ENCODE measurements around the gene AADAC.

DNA sequence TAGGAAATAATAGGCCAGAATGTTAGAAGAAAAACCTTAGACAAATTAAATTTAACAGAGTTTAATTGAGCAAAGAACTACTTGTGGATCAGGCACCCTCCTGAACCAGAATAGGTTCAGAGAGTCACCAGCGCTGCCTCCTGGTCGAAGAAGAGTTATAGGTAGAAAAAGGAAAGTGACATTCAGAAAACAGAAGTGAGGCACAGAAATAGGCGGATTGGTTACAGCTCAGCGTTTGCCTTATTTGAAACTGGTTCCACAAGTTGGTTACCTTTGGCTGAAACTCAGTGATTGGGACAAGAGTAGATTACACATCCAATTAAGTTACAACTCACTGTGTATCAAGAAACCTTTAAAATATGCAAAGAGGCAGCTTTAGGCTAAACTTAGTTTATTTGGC is 4.4 kb downstream of the AADAC start:
- TF ChIP-seq POLR2A (IDR thresholded peaks at IDR 0.05; ENCODE audit: low read depth, low read length) (no peak), POLR2AphosphoS5 (IDR thresholded peaks at IDR 0.05; ENCODE audit: low read depth, low read length) (no peak), SPI1 (IDR thresholded peaks at IDR 0.05; ENCODE audit: low read depth, low read length) (no peak), TAF1 (IDR thresholded peaks at IDR 0.05; ENCODE audit: low read depth, low read length) (no peak)

Measured in GM12891 (cell line).